LoVo (cell line): Measurements from ENCODE around the gene CEP250.
"Not testable (repeated sequence)": the region's sequence is repeated elsewhere in the genome, so short reads cannot be mapped to it uniquely, and the experiment has no call there.

Experiments
- DNase-seq: peaks from one replicate; pipeline ENCODE4 v3.0.0-alpha.2; 2016; ENCODE audit warnings: low spot score

CEP250 gene

DNA sequence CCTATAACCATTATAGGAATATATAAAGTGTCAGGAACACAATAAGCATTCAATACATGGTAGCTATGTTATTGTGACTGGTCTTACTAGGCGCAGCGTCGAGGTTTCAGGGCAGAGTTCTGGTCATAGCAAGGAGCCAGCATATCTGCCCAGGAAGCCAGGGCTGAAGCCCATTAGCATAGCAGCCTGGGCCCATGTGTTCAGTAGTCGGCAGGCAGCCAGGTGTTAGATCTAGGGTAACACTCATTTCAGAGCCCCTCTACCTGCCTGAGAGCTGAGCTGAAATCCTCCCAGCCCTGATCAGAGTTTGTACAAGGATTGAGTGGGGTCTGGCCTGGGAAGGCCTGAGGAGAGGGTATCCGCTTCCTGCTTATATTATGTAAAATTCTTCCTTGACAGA lies 41.9 kb downstream of the CEP250 start:
- no peak for DNase-seq

GRCh38 chr20:35497780-35498189 lies 42.4 kb downstream of the CEP250 start:
- no peak for DNase-seq

DNA sequence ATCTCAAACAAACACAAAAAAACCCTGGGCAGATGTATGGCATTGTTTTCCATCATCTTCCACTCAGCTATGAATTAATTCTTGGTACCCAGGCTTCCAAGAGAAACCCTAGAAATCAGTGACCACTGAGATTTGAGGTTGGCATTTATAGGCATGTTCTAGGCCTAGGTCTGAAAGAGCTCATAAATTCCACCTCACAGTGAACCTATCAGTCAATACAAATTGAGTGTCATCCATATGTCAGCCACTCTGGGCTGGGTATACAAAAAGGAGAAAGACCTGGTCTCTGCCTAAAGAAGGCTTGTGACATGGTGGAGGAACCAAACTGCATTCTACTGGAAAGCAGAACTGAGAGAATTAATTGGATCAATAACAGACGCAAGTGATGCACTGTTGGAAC lies 43.9 kb downstream of the CEP250 start:
- DNase-seq: no peak

DNA sequence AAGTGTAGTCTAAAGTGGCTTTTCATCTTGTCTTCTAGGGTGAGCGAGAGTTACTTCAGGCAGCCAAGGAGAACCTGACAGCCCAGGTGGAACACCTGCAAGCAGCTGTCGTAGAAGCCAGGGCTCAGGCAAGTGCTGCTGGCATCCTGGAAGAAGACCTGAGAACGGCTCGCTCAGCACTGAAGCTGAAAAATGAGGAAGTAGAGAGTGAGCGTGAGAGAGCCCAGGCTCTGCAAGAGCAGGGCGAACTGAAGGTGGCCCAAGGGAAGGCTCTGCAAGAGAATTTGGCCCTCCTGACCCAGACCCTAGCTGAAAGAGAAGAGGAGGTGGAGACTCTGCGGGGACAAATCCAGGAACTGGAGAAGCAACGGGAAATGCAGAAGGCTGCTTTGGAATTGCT lies 47.0 kb downstream of the CEP250 start:
- no peak for DNase-seq

DNA sequence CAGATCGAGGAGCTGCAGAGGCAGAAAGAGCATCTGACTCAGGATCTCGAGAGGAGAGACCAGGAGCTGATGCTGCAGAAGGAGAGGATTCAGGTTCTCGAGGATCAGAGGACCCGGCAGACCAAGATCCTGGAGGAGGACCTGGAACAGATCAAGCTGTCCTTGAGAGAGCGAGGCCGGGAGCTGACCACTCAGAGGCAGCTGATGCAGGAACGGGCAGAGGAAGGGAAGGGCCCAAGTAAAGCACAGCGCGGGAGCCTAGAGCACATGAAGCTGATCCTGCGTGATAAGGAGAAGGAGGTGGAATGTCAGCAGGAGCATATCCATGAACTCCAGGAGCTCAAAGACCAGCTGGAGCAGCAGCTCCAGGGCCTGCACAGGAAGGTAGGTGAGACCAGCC lies 47.9 kb downstream of the CEP250 start:
- DNase-seq: no peak

DNA sequence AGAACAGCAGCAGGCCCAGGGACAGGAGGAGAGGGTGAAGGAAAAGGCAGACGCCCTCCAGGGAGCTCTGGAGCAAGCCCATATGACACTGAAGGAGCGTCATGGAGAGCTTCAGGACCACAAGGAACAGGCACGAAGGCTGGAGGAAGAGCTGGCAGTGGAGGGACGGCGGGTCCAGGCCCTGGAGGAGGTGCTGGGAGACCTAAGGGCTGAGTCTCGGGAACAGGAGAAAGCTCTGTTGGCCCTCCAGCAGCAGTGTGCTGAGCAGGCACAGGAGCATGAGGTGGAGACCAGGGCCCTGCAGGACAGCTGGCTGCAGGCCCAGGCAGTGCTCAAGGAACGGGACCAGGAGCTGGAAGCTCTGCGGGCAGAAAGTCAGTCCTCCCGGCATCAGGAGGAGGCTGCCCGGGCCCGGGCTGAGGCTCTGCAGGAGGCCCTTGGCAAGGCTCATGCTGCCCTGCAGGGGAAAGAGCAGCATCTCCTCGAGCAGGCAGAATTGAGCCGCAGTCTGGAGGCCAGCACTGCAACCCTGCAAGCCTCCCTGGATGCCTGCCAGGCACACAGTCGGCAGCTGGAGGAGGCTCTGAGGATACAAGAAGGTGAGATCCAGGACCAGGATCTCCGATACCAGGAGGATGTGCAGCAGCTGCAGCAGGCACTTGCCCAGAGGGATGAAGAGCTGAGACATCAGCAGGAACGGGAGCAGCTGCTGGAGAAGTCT lies 48.6 kb downstream of the CEP250 start:
- no peak for DNase-seq

GRCh38 chr20:35504751-35505150 lies 49.4 kb downstream of the CEP250 start:
- DNase-seq: no peak

GRCh38 chr20:35506179-35506578 lies 50.8 kb downstream of the CEP250 start:
- no peak for DNase-seq

DNA sequence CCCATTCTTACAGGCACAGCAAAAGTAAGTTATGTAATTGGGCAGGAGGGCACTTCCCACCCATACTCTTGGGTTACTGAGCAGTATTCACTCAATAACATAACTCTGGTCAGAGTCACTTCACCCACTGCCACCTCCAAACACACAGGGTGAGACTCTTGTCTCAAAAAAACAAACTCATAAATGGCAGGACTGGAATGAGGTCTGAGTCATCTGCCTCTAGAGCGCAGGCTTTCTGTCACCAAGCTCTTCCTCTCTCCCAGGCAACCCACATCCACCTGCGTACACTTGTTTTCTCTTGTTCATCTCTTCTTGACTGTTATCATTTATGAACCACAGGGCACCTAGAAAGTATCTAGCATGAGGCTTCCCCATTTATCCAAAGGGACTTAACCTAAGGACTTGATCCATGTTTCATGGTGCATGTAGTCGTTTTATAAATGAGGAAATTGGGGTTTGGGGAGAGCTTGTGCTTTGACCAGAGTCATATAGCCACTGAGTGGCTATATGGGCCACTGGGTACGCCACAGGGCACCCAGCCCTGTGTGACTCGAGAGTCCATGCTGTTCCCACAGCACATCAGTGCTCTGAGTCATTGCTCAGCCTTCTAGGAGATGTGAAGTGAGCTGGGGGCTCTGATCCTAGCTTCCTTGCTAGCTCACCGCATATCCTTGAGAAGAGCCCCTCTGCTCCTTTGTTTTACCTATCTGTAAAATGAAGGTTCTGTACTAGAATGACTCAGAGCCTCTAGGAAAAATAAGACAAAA lies 51.7 kb downstream of the CEP250 start:
- no peak for DNase-seq

DNA sequence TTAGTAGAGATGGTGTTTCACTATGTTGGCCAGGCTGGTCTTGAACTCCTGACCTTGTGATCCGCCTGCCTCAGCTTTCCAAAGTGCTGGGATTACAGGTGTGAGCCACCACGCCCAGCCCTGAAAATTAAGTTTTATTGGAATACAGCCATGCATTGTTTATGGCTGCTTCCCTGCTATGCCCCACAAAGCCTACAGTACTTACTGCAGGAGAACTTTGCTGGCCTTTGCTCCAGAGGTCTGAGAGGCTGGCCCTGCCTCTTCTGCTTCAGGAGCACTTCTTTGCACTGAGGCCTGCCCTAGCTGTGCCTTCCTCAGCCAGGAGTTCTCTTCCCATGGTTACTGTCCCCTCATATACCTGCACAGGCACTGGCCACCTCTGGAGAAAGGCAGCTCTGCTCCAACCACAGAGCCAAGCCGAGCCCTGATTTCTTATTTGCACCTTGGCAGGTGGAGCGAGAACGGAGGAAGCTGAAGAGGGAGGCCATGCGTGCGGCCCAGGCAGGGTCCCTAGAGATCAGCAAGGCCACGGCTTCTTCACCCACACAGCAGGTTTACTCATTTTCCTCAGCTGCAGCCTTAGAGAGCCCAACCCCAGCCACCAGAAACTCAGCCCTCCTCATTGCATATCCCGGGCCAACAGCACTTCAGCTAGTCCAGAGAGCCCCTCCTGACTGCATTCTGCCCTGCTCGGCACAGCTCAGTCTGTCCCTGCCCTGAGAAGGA lies 53.3 kb downstream of the CEP250 start:
- DNase-seq: no peak

DNA sequence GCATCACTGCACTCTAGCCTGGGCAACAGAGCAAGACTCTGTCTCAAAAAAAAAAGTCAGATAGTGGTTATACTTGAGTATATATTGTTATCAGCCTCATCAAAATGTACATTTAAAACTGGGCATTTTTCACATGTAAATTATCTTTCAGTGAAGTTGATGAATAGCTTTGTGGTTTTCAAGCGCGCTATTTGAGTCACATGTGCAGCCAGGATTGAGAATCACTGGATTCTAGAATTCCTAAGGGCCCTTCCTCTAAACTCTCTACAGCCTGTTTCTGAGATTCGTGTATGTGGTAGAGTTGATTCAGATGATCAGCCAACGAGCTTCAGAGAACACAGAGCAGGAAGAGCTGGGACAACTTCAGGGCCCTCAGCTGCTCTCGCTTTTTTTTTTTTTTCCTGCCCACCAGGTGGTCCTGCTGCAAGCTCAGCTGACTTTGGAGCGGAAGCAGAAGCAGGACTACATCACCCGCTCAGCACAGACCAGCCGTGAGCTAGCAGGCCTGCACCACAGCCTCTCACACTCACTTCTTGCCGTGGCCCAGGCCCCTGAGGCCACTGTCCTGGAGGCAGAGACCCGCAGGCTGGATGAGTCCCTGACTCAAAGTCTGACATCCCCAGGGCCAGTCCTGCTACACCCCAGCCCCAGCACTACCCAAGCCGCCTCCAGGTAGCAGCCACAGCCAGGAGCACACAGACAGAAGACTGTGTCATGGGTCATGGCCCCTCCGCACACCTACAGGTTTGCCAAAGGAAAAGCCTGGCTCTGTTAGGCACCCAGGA lies 55.7 kb downstream of the CEP250 start:
- no peak for DNase-seq

DNA sequence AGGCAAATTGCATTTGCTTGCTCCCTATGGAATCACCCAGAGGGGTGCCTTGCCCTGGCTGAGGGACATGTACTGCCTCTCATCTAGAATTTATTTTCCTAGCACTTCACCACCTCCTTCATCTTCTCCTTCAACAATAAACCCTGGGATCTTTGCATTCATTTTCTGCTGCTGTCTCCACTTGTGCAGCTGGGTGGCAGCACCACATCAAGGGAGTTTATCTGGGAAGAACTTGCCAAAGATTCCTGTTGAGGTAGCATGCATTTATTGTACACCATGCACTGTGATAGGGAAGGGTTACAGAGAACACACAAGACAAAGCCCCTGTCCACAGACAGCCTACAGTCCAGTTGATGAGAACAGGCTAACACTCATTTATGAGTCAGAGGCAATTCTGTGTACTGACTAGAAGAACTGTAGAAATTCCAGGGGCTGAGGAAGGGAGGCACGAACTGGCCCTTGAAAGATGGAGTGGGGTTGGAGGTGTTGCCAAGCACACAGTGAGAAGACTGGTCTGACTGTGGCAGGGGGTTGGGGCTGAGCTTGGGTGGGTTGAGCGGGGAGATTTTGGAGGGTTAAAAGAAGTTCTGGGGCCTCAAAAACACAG lies 56.5 kb downstream of the CEP250 start:
- peak; percentile 4 for DNase-seq

- DNase-seq: no peak
These were observed 59.1 kb downstream of the CEP250 start for GRCh38 chr20:35514371-35514932.

- DNase-seq: no peak
These were observed 59.9 kb downstream of the CEP250 start for GRCh38 chr20:35515341-35515740.

DNA sequence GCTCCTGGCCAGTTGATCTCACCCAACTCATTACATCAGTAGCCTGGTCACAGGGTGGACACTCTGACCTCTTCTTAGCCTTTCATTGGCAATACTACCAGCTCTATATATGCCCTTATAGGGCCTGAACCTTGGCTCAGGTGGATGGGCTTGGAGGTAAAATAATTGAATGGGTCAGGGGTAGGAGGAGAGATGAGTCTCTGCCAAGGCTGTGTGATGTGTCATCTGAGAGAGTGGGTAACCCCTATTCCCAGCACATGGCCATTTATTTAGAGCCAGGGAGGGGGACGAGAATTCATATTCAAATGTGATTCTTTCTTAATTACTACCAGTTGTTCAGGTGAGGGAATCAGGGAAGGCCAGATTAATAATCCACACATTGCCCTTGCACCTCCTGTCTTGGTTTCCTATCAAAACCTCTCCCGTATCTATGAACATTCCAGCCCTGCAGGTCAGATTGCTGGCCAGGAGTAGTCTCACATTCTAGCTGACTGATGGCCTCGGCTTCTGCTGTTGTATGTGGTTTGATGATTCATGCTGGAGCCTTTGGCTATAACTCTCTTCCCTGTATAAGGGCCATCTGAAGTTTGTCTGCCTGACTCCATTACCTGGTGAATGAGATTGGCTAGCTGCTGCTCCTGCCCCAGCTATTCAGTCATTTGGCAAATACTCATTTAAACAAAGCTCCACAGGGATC lies 60.7 kb downstream of the CEP250 start:
- DNase-seq: peak; percentile 28

GRCh38 chr20:35517125-35517524 lies 61.7 kb downstream of the CEP250 start:
- no peak for DNase-seq

GRCh38 chr20:35517767-35518166 lies 62.4 kb downstream of the CEP250 start:
- not testable (repeated sequence) for DNase-seq

GRCh38 chr20:35518955-35519354 lies 63.6 kb downstream of the CEP250 start:
- no peak for DNase-seq

- DNase-seq: no peak
These were observed 68.0 kb downstream of the CEP250 start for GRCh38 chr20:35523298-35523888.

DNA sequence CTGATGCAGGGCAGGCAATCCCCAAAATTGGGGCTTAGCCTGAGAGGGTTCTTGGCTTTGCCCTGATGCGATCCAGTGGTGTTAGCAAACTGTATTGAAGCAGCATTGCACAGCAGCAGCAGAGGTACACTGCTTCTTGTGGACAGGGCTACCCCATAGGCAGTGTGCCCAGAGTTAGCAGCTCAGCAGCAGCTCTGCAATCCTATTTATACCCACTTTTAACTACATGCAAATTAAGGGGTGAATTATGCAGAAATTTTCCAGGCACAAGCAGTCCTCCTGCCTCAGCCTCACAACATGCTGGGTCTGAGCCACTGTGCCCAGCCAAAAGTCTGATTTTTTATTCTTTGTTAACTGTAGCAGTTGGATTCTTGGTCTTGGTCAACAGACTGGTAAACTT lies 70.2 kb downstream of the CEP250 start:
- DNase-seq: no peak
